ENCODE measurements around the gene KRTAP4-5. TPM values are rescaled to one million over a fixed set of nuclear protein-coding genes. Genes with fewer than 3 reads are reported as not detected.
A peak's percentile ranks its signal among the peaks of the same experiment; 100 is the strongest.
"Not testable (repeated sequence)": the region's sequence is repeated elsewhere in the genome, so short reads cannot be mapped to it uniquely, and the experiment has no call there.

The KRTAP4-5 gene
- total RNA-seq, 2 donors from 2014 or later, result not detected

GRCh38 chr17:41116297-41116696 lies 33.3 kb downstream of the KRTAP4-5 start:
- H3K27ac Mint-ChIP-seq, result peak overlapping the region; percentile 19
- peaks cover 20% of the 10 kb centered on the region for H3K27me3 Mint-ChIP-seq
- H3K36me3 Mint-ChIP-seq (ENCODE audit: low read depth), result peaks cover 6% of the 10 kb centered on the region
- peaks cover 2% of the 10 kb centered on the region for H3K9me3 ChIP-seq (ENCODE audit: control insufficient read depth, low read length, poor library complexity, severe bottlenecking)
- DNase-seq (no peak), ATAC-seq (peak; percentile 73)
- H3K4me3 Mint-ChIP-seq, result no peak overlapping the region
- H3K4me1 Mint-ChIP-seq, result peaks cover 11% of the 10 kb centered on the region

- Mint-ChIP-seq H3K27me3 (peaks cover 9% of the 10 kb centered on the region), H3K36me3 (ENCODE audit: low read depth) (peaks cover 2% of the 10 kb centered on the region), H3K4me1 (peaks cover 12% of the 10 kb centered on the region), H3K27ac (no peak overlapping the region), H3K4me3 (no peak overlapping the region)
- H3K9me3 ChIP-seq (ENCODE audit: control insufficient read depth, low read length, poor library complexity, severe bottlenecking), result peaks cover 2% of the 10 kb centered on the region
- DNase-seq (no peak), ATAC-seq (no peak)
These were observed 38.3 kb downstream of the KRTAP4-5 start for GRCh38 chr17:41111151-41111885.

GRCh38 chr17:41108728-41109386 lies 40.8 kb downstream of the KRTAP4-5 start:
- Mint-ChIP-seq H3K4me3 (peak overlapping the region; percentile 65), H3K4me1 (peaks cover 12% of the 10 kb centered on the region)
- not testable (repeated sequence) for H3K36me3 Mint-ChIP-seq (ENCODE audit: low read depth); DNase-seq; H3K27ac Mint-ChIP-seq; H3K27me3 Mint-ChIP-seq; ATAC-seq; H3K9me3 ChIP-seq (ENCODE audit: control insufficient read depth, low read length, poor library complexity, severe bottlenecking)

GRCh38 chr17:41107941-41108450 lies 41.6 kb downstream of the KRTAP4-5 start:
- peaks cover 9% of the 10 kb centered on the region for H3K27me3 Mint-ChIP-seq
- ATAC-seq, result no peak
- peak overlapping the region; percentile 27 for H3K27ac Mint-ChIP-seq
- H3K4me1 Mint-ChIP-seq, result peaks cover 12% of the 10 kb centered on the region
- peak overlapping the region; percentile 31 for H3K4me3 Mint-ChIP-seq
- H3K36me3 Mint-ChIP-seq (ENCODE audit: low read depth), result peaks cover 2% of the 10 kb centered on the region
- peaks cover under 1% of the 10 kb centered on the region for H3K9me3 ChIP-seq (ENCODE audit: control insufficient read depth, low read length, poor library complexity, severe bottlenecking)
- DNase-seq, result no peak

- H3K4me3 Mint-ChIP-seq; H3K36me3 Mint-ChIP-seq (ENCODE audit: low read depth); DNase-seq; H3K27me3 Mint-ChIP-seq; H3K9me3 ChIP-seq (ENCODE audit: control insufficient read depth, low read length, poor library complexity, severe bottlenecking); ATAC-seq; H3K27ac Mint-ChIP-seq: not testable (repeated sequence)
- H3K4me1 Mint-ChIP-seq, result peaks cover 12% of the 10 kb centered on the region
These were observed 44.3 kb downstream of the KRTAP4-5 start, which contains the start of gene KRTAP4-9 for GRCh38 chr17:41105347-41105746. TSS of gene KRTAP4-9 (plus strand) at chr17:41105389. CDS start at chr17:41105389, 0 bp downstream.

- ATAC-seq, result not testable (repeated sequence)
These were observed 45.1 kb downstream of the KRTAP4-5 start for GRCh38 chr17:41104386-41105038.

GRCh38 chr17:41103896-41104295 lies 45.7 kb downstream of the KRTAP4-5 start:
- H3K4me1 Mint-ChIP-seq, result peaks cover 15% of the 10 kb centered on the region
- peaks cover 16% of the 10 kb centered on the region for H3K27me3 Mint-ChIP-seq
- no peak overlapping the region for H3K4me3 Mint-ChIP-seq
- peaks cover 2% of the 10 kb centered on the region for H3K36me3 Mint-ChIP-seq (ENCODE audit: low read depth)
- DNase-seq (no peak), ATAC-seq (no peak)
- no peak overlapping the region for H3K27ac Mint-ChIP-seq
- H3K9me3 ChIP-seq (ENCODE audit: control insufficient read depth, low read length, poor library complexity, severe bottlenecking), result no peaks in the 10 kb centered on the region

More at GRCh38 chr17:41104386-41105038, 45.1 kb downstream of the KRTAP4-5 start:
- Mint-ChIP-seq H3K4me1 (peaks cover 16% of the 10 kb centered on the region), H3K27me3 (peaks cover 16% of the 10 kb centered on the region)
- DNase-seq; H3K36me3 Mint-ChIP-seq (ENCODE audit: low read depth); H3K27ac Mint-ChIP-seq; H3K9me3 ChIP-seq (ENCODE audit: control insufficient read depth, low read length, poor library complexity, severe bottlenecking); H3K4me3 Mint-ChIP-seq: not testable (repeated sequence)

GRCh38 chr17:41101586-41102259 lies 47.9 kb downstream of the KRTAP4-5 start, which contains the start of gene KRTAP4-16:
TSS of gene KRTAP4-16 (minus strand) at chr17:41102209. CDS start at chr17:41102209, 0 bp downstream.
- ATAC-seq (no peak), DNase-seq (no peak)
- Mint-ChIP-seq H3K4me1 (peaks cover 9% of the 10 kb centered on the region), H3K27me3 (peaks cover 32% of the 10 kb centered on the region), H3K4me3 (no peak within 1 kb of the TSS), H3K36me3 (ENCODE audit: low read depth) (peaks cover 4% of the 10 kb centered on the region), H3K27ac (no peak within 1 kb of the TSS)
- no peaks in the 10 kb centered on the region for H3K9me3 ChIP-seq (ENCODE audit: control insufficient read depth, low read length, poor library complexity, severe bottlenecking)

GRCh38 chr17:41099682-41100480 lies 49.7 kb downstream of the KRTAP4-5 start:
- not testable (repeated sequence) for H3K36me3 Mint-ChIP-seq (ENCODE audit: low read depth); H3K9me3 ChIP-seq (ENCODE audit: control insufficient read depth, low read length, poor library complexity, severe bottlenecking); H3K4me1 Mint-ChIP-seq; H3K4me3 Mint-ChIP-seq; H3K27ac Mint-ChIP-seq; DNase-seq; ATAC-seq
- peaks cover 38% of the 10 kb centered on the region for H3K27me3 Mint-ChIP-seq

Other genes with a start within 250 kb of the KRTAP4-5 start
- gene KRT23, start 212.2 kb downstream of the KRTAP4-5 start, total RNA-seq, result not detected
- not detected for gene KRT39, start 182.9 kb downstream of the KRTAP4-5 start, total RNA-seq
- not detected for gene KRT40, start 165.5 kb downstream of the KRTAP4-5 start, total RNA-seq
- not detected for gene KRTAP3-3, start 155.7 kb downstream of the KRTAP4-5 start, total RNA-seq
- gene KRTAP3-2, start 149.9 kb downstream of the KRTAP4-5 start, total RNA-seq, result not detected
- not detected for gene KRTAP3-1, start 140.7 kb downstream of the KRTAP4-5 start, total RNA-seq
- gene KRTAP1-5, start 122.6 kb downstream of the KRTAP4-5 start, total RNA-seq, result not detected
- gene KRTAP1-4, start 119.6 kb downstream of the KRTAP4-5 start, total RNA-seq, result not detected
- not detected for gene KRTAP1-3, start 115.0 kb downstream of the KRTAP4-5 start, total RNA-seq
- gene KRTAP1-1, start 108.4 kb downstream of the KRTAP4-5 start, total RNA-seq, result not detected
- gene KRTAP2-1, start 102.5 kb downstream of the KRTAP4-5 start, total RNA-seq, result not detected
- gene KRTAP2-2, start 94.6 kb downstream of the KRTAP4-5 start, total RNA-seq, result not detected
- gene KRTAP2-3, start 89.7 kb downstream of the KRTAP4-5 start, total RNA-seq, result not detected
- not detected for gene KRTAP2-4, start 83.9 kb downstream of the KRTAP4-5 start, total RNA-seq
- gene KRTAP4-7, start 65.7 kb downstream of the KRTAP4-5 start, total RNA-seq, result not detected
- not detected for gene KRTAP4-8, start 51.7 kb downstream of the KRTAP4-5 start, total RNA-seq
- gene KRTAP4-16, start 47.6 kb downstream of the KRTAP4-5 start, total RNA-seq, result not detected
- gene KRTAP4-9, start 44.4 kb downstream of the KRTAP4-5 start, total RNA-seq, result not detected
- gene KRTAP4-11, start 31.5 kb downstream of the KRTAP4-5 start, total RNA-seq, result not detected
- gene KRTAP4-12, start 25.6 kb downstream of the KRTAP4-5 start, total RNA-seq, result not detected
- gene KRTAP4-6, start 9.3 kb downstream of the KRTAP4-5 start, total RNA-seq, result not detected
- not detected for gene KRTAP4-4, start 10.9 kb upstream of the KRTAP4-5 start, total RNA-seq
- gene KRTAP4-3, start 18.4 kb upstream of the KRTAP4-5 start, total RNA-seq, result not detected
- gene KRTAP4-2, start 28.4 kb upstream of the KRTAP4-5 start, total RNA-seq, result not detected
- not detected for gene KRTAP4-1, start 35.1 kb upstream of the KRTAP4-5 start, total RNA-seq
- not detected for gene KRTAP9-1, start 40.1 kb upstream of the KRTAP4-5 start, total RNA-seq
- not detected for gene KRTAP9-2, start 76.8 kb upstream of the KRTAP4-5 start, total RNA-seq
- not detected for gene KRTAP9-3, start 82.6 kb upstream of the KRTAP4-5 start, total RNA-seq
- gene KRTAP9-8, start 88.2 kb upstream of the KRTAP4-5 start, total RNA-seq, result not detected
- gene KRTAP9-4, start 99.9 kb upstream of the KRTAP4-5 start, total RNA-seq, result not detected
- gene KRTAP9-9, start 105.6 kb upstream of the KRTAP4-5 start, total RNA-seq, result not detected
- not detected for gene KRTAP9-6, start 115.6 kb upstream of the KRTAP4-5 start, total RNA-seq
- gene KRTAP9-7, start 125.9 kb upstream of the KRTAP4-5 start, total RNA-seq, result not detected
- not detected for gene KRTAP29-1, start 153.0 kb upstream of the KRTAP4-5 start, total RNA-seq
- gene KRTAP16-1, start 159.5 kb upstream of the KRTAP4-5 start, total RNA-seq, result under 1 TPM; 0.17 to 0.34 TPM
- not detected for gene KRTAP17-1, start 165.9 kb upstream of the KRTAP4-5 start, total RNA-seq
- gene KRT33A, start 201.0 kb upstream of the KRTAP4-5 start, total RNA-seq, result not detected
- gene KRT33B, start 220.0 kb upstream of the KRTAP4-5 start, total RNA-seq, result not detected
- not detected for gene KRT34, start 232.5 kb upstream of the KRTAP4-5 start, total RNA-seq
- not detected for gene KRT31, start 247.8 kb upstream of the KRTAP4-5 start, total RNA-seq

Measured in T-helper 17 cell (primary cell).